GM12878 (cell line): ENCODE data around the gene SKIDA1.

Experiments
- CBFB ChIP-seq: IDR thresholded peaks from 2 replicates; pipeline ENCODE4 v1.6.1; 2016; ENCODE audit warnings: antibody characterized with exemption, low read depth
- CTCF ChIP-seq, 3 experiments: IDR thresholded peaks in 2 of 3; conservative IDR thresholded peaks in 1 of 3; 2 replicates each; pipeline ENCODE4 v1.5.1; 2011; ENCODE audit warnings: low read depth in 3 of 3, low read length in 3 of 3, mild to moderate bottlenecking in 3 of 3, control low read depth in 2 of 3, moderate library complexity in 2 of 3, inconsistent platforms in 1 of 3, mixed read lengths in 1 of 3; ENCODE audit not compliant: control insufficient read depth in 2 of 3, insufficient read depth in 1 of 3; ENCODE audit errors: extremely low read depth in 1 of 3
- E2F4 ChIP-seq: IDR thresholded peaks from 2 replicates; pipeline ENCODE4 v1.6.1; 2012; ENCODE audit warnings: low read depth, low read length, improper control_type of control experiment
- FOS ChIP-seq: IDR thresholded peaks from 3 replicates; pipeline ENCODE4 v1.6.1; 2011; ENCODE audit warnings: borderline replicate concordance; ENCODE audit not compliant: insufficient read length; ENCODE audit errors: extremely low read depth
- POLR2A ChIP-seq: IDR thresholded peaks from 2 replicates; pipeline ENCODE4 v1.6.1; 2011; ENCODE audit warnings: low read depth, mild to moderate bottlenecking, low read length
- POLR2AphosphoS5 ChIP-seq: IDR thresholded peaks from 2 replicates; pipeline ENCODE4 v1.6.1; 2011; ENCODE audit warnings: mild to moderate bottlenecking, low read length, inconsistent platforms
- RAD51 ChIP-seq: fragments of 450-650 bp; IDR thresholded peaks from 2 replicates; pipeline ENCODE4 v1.6.1; 2016; ENCODE audit warnings: moderate library complexity, mild to moderate bottlenecking, inconsistent platforms
- RFX5 ChIP-seq: IDR thresholded peaks from 2 replicates; pipeline ENCODE4 v1.6.1; 2011; ENCODE audit warnings: low read depth, low read length, improper control_type of control experiment
- SRF ChIP-seq, 2 experiments: IDR thresholded peaks; 2 replicates each; pipeline ENCODE4 v1.6.1; 2011; ENCODE audit warnings: low read depth in 2 of 2, low read length in 2 of 2, mild to moderate bottlenecking in 1 of 2, moderate library complexity in 1 of 2

GRCh38 chr10:21525367-21526187 lies at the start of gene SKIDA1:
- TF ChIP-seq CTCF (IDR thresholded peaks at IDR 0.05 in 2 of 3, conservative IDR thresholded peaks at IDR 0.05 in 1 of 3; ENCODE audit: control insufficient read depth in 2 of 3, extremely low read depth in 1 of 3, insufficient read depth in 1 of 3, low read depth in 3 of 3, low read length in 3 of 3) (no peak), FOS (no peak), POLR2AphosphoS5 (no peak), E2F4 (no peak), POLR2A (no peak; the same call in 1 of the 2 replicates), RFX5 (no peak), RAD51 (no peak), SRF (IDR thresholded peaks at IDR 0.05; ENCODE audit: low read depth in 2 of 2, low read length in 2 of 2) (no peak), CBFB (no peak)
